DND-41 (cell line): ENCODE measurements around the gene URB1.

Experiments used
- EZH2 ChIP-seq: IDR thresholded peaks from 3 replicates; pipeline ENCODE4 v1.6.1; 2012; ENCODE audit warnings: borderline replicate concordance, low read depth, mild to moderate bottlenecking, moderate library complexity, low read length, inconsistent platforms; ENCODE audit not compliant: severe bottlenecking
- TF ChIP-seq, protein P1 (sequence below): IDR thresholded peaks from 2 replicates; pipeline ENCODE4 v1.5.1; 2012; ENCODE audit warnings: borderline replicate concordance, low read length, moderate library complexity, mild to moderate bottlenecking; ENCODE audit not compliant: poor library complexity, severe bottlenecking; ENCODE audit errors: extremely low read depth

DNA sequence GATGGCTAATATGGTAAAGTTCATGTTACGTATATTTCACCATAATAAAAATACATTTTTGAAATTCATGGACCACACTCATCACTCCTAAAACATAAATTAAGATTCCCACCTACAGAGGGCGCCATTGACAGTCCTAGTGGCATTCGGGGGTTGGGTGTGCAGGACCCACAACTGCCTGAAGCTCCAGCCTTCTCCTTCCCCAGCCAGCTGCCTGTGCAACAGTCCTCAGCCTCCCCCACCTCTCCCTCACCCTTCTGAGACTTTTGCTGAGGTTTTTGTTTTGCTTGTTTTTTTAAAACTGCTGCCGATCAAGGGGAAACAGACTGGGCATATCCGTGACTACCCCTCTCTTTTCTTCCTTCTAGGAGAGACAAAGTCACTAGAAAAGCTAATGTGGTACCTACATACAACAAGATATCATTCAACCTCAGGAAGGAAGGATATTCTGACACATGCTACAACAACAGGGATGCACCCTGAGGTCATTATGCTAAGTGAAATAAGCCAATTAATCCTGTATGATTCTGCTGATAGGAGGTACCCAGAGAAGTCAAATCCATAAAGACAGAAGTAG lies 10.5 kb upstream of the URB1 start:
- TF ChIP-seq, protein P1, sequence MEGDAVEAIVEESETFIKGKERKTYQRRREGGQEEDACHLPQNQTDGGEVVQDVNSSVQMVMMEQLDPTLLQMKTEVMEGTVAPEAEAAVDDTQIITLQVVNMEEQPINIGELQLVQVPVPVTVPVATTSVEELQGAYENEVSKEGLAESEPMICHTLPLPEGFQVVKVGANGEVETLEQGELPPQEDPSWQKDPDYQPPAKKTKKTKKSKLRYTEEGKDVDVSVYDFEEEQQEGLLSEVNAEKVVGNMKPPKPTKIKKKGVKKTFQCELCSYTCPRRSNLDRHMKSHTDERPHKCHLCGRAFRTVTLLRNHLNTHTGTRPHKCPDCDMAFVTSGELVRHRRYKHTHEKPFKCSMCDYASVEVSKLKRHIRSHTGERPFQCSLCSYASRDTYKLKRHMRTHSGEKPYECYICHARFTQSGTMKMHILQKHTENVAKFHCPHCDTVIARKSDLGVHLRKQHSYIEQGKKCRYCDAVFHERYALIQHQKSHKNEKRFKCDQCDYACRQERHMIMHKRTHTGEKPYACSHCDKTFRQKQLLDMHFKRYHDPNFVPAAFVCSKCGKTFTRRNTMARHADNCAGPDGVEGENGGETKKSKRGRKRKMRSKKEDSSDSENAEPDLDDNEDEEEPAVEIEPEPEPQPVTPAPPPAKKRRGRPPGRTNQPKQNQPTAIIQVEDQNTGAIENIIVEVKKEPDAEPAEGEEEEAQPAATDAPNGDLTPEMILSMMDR = peak; percentile 69
- no peak for TF ChIP-seq EZH2
